Ectodermal cell (in vitro differentiated cells): Measurements from ENCODE around the gene HPCAL1.

Source experiments
- H3K27ac ChIP-seq: 2 replicates; pipeline ENCODE4 v1.7.0; 2013; ENCODE audit warnings: mild to moderate bottlenecking, low read depth, low read length; ENCODE audit not compliant: insufficient read depth, poor library complexity, severe bottlenecking
- H3K27me3 ChIP-seq: 2 replicates; pipeline ENCODE4 v1.7.0; 2013; ENCODE audit warnings: mild to moderate bottlenecking, low read length; ENCODE audit not compliant: insufficient read depth, control insufficient read depth, poor library complexity, severe bottlenecking
- H3K36me3 ChIP-seq: one replicate; pipeline ENCODE4 v1.7.0; 2013; ENCODE audit warnings: low read length; ENCODE audit not compliant: control insufficient read depth, insufficient read depth
- H3K4me1 ChIP-seq: one replicate; pipeline ENCODE4 v1.7.0; 2013; ENCODE audit warnings: low read length; ENCODE audit not compliant: control insufficient read depth, insufficient read depth
- H3K4me3 ChIP-seq: 2 replicates; pipeline ENCODE4 v1.7.0; 2013; ENCODE audit warnings: low read depth, low read length, control low read depth; ENCODE audit not compliant: insufficient read depth
- H3K9me3 ChIP-seq: 2 replicates; pipeline ENCODE4 v1.7.0; 2013; ENCODE audit warnings: mild to moderate bottlenecking, low read length, moderate library complexity; ENCODE audit not compliant: control insufficient read depth
- WGBS, 2 experiments: methylation state at CpG; one replicate each; pipeline ENCODE4 v1.1.7; 2013; ENCODE audit warnings: missing lambda C conversion rate in 2 of 2; 5-methylcytosine and 5-hydroxymethylcytosine counted together

Gene HPCAL1

DNA sequence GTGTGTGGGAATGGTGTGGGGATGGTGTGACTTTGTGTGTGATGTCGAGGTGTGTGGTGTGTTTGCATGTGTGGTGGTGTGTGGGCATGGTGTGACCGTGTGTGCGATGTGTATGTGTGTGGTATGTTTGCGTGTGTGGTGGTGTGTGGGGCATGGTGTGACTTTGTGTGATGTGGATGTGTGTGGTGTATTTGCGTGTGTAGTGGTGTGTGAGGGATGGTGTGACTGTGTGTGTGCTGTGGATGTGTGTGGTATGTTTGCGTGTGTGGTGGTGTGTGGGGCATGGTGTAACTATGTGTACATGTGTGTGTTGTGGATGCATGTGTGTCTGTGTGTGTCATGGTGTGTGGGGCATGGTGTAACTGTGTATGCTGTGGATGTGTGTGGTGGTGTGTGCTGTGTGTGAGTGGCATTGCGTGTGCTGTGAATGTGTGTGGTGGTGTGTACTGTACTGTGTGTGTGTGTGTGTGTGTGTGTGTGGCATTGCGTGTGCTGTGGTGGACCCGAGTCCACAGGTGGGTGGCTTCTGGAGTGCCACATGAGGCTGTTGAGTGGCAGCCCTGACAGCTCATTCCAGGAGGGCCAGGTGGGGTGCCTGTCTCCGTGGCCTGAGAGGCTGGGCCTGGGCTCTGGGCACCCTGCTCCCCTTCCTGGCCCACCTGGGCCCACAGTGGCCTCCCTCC, 130.7 kb downstream of the HPCAL1 start:
- Histone ChIP-seq H3K27me3 (peaks cover 16% of the 10 kb centered on the region), H3K9me3 (no peaks in the 10 kb centered on the region), H3K4me1 (peaks cover 18% of the 10 kb centered on the region), H3K4me3 (no peak overlapping the region), H3K27ac (no peak overlapping the region), H3K36me3 (no peaks in the 10 kb centered on the region)
- WGBS, 2 experiments: 91% methylated on average over 10 of the region's 10 CpGs

- Histone ChIP-seq H3K4me3 (no peak overlapping the region), H3K27me3 (peaks cover 16% of the 10 kb centered on the region), H3K27ac (no peak overlapping the region), H3K9me3 (no peaks in the 10 kb centered on the region), H3K4me1 (peaks cover 18% of the 10 kb centered on the region), H3K36me3 (no peaks in the 10 kb centered on the region)
- WGBS, 2 experiments: 81 to 82% methylated on average over 19 of the region's 19 CpGs
These were observed 131.5 kb downstream of the HPCAL1 start for GRCh38 chr2:10433947-10434885.

- H3K36me3 ChIP-seq: peaks cover 6% of the 10 kb centered on the region
- H3K4me1 ChIP-seq: peaks cover 18% of the 10 kb centered on the region
- 50 to 51% methylated on average over 28 of the region's 28 CpGs for WGBS, 2 experiments
- no peak overlapping the region for H3K27ac ChIP-seq
- no peak overlapping the region for H3K4me3 ChIP-seq
- H3K27me3 ChIP-seq: peaks cover 16% of the 10 kb centered on the region
- H3K9me3 ChIP-seq: no peaks in the 10 kb centered on the region
These were observed 132.4 kb downstream of the HPCAL1 start for GRCh38 chr2:10434886-10435819.

GRCh38 chr2:10435820-10436204, 133.1 kb downstream of the HPCAL1 start:
- Histone ChIP-seq H3K27me3 (peaks cover 15% of the 10 kb centered on the region), H3K27ac (no peak overlapping the region), H3K4me3 (no peak overlapping the region), H3K36me3 (peaks cover 13% of the 10 kb centered on the region), H3K9me3 (no peaks in the 10 kb centered on the region), H3K4me1 (peaks cover 18% of the 10 kb centered on the region)
- 91 to 92% methylated on average over 14 of the region's 14 CpGs for WGBS, 2 experiments

DNA sequence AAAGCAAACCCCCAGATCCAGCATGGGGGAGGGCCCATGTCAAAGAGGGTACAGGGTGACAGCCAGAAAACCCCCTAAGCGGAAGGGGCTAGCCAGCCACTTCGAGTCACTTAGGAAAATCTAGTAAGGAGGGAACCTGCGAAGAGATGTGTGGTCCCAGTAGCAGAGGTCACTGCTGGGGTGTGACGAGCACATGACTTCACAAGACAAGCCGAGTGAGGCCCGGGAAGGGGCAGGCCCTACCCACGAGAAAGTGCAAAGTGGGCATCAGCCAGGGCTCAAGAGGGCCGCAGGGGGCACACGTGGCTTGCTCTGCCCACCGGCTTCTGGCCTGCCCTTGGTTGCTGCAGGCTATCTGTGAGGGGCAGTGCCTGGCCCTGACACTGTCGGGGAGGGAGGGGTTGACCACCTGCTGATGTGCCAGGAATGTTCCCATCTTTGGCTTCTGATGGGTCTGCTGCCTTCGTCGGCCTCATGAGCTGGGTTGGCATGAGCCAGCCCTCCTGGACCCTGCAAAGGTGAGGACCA, 133.9 kb downstream of the HPCAL1 start:
- 87 to 89% methylated on average over 13 of the region's 13 CpGs for WGBS, 2 experiments
- H3K9me3 ChIP-seq: no peaks in the 10 kb centered on the region
- no peak overlapping the region for H3K27ac ChIP-seq
- H3K27me3 ChIP-seq: peaks cover 7% of the 10 kb centered on the region
- peaks cover 21% of the 10 kb centered on the region for H3K36me3 ChIP-seq
- peaks cover 18% of the 10 kb centered on the region for H3K4me1 ChIP-seq
- H3K4me3 ChIP-seq: no peak overlapping the region

GRCh38 chr2:10437806-10438205, 135.1 kb downstream of the HPCAL1 start:
- no peak overlapping the region for H3K27ac ChIP-seq
- WGBS, 2 experiments: 94 to 95% methylated on average over 9 of the region's 9 CpGs
- H3K36me3 ChIP-seq: peaks cover 33% of the 10 kb centered on the region
- H3K9me3 ChIP-seq: no peaks in the 10 kb centered on the region
- peaks cover 18% of the 10 kb centered on the region for H3K4me1 ChIP-seq
- H3K27me3 ChIP-seq: no peaks in the 10 kb centered on the region
- H3K4me3 ChIP-seq: no peak overlapping the region

DNA sequence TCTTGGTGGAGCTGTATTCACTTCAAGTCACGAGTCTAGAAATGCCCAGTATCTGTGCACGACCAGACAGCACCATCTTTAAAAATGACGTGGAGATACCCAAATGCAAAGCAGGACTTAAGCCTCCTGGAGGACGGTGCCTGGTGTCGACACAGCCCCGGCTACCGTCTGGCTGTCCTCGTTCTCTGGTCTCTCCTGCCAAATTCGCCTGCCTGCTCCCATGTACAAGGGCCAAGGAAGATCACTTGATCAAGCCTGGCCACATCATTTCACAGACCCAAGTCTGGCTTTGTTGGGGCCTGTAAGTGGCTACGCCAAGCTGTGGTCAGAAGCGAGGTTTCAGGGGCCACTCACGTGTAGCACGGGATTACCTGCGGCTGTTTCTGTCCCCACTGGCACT, 136.0 kb downstream of the HPCAL1 start:
- peak overlapping the region; percentile 5 for H3K27ac ChIP-seq
- peaks cover 11% of the 10 kb centered on the region for H3K4me1 ChIP-seq
- no peaks in the 10 kb centered on the region for H3K27me3 ChIP-seq
- H3K4me3 ChIP-seq: no peak overlapping the region
- no peaks in the 10 kb centered on the region for H3K9me3 ChIP-seq
- WGBS, 2 experiments: 94% methylated on average over 14 of the region's 14 CpGs
- H3K36me3 ChIP-seq: peaks cover 42% of the 10 kb centered on the region

DNA sequence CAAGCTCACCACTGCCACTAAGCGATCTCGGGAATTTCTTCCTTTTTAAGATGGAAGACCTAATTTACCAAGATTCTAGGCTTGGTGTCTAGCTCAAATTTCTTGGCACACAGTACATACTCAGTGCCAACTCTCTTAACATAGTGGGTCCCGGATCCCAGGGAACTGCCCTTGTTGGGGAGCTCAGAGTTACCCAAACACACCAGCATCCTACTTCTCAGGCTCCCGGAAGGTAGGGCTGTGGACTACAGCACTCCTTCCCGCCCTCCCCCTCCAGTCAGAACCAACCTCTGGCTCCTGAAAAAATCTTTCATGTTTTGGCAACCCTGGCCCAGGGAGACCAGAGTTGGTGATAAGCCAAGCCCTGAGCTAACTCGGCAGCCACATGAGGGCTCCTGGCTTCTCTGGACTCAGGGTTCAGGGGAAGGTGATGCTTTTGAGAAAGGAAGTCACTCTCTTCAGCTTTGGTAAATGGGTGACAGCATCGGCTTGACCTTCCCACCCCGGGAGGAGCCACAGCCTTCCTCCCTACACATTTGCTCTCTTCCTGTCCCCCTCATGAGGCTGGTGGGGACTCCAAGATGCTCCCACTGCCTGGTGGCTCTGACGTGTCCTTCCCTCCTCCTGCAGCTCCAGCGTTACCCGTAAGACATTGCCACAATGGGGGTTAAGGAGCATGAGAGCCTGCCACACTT, 136.6 kb downstream of the HPCAL1 start:
- Histone ChIP-seq H3K27ac (no peak overlapping the region), H3K4me1 (peaks cover 5% of the 10 kb centered on the region), H3K9me3 (no peaks in the 10 kb centered on the region), H3K36me3 (peaks cover 48% of the 10 kb centered on the region), H3K27me3 (no peaks in the 10 kb centered on the region), H3K4me3 (no peak overlapping the region)
- 91 to 93% methylated on average over 11 of the region's 11 CpGs for WGBS, 2 experiments

DNA sequence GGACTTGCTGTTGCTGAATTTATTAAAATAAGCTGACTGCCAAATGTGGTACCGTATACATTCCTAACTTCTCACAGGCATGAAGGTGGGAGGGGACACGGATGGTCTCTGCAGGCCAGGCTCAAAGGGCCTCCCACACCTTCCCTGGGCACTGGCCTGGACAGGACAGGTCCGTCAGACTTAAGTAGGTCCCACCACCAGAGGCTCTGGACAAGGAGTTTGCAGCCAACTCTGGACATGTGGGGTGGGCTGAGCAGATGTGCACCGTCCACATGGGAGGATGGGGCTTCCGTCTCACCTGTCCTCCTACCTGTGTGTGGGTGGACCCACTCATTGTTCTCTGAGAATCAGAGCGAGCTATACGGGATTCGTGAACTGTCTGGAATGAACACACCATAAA, 137.3 kb downstream of the HPCAL1 start:
- 95 to 96% methylated on average over 8 of the region's 8 CpGs for WGBS, 2 experiments
- H3K4me3 ChIP-seq: no peak overlapping the region
- H3K27me3 ChIP-seq: no peaks in the 10 kb centered on the region
- peaks cover 53% of the 10 kb centered on the region for H3K36me3 ChIP-seq
- no peaks in the 10 kb centered on the region for H3K9me3 ChIP-seq
- H3K27ac ChIP-seq: no peak overlapping the region
- no peaks in the 10 kb centered on the region for H3K4me1 ChIP-seq
